GM18858 (cell line): Measurements from ENCODE around the gene TRIM46.
A peak's percentile ranks its signal among the peaks of the same experiment; 100 is the strongest.

Source experiments
- ATAC-seq: cut with Tn5 transposase; IDR thresholded peaks from one replicate; pipeline ENCODE4 v1.9.1; 2021; ENCODE audit not compliant: unreplicated experiment

TRIM46 gene

GRCh38 chr1:155173478-155174323, at the start of gene TRIM46:
TRIM46 (plus strand) TSS chr1:155173849; CDS start chr1:155173967, 118 bp downstream.
- ATAC-seq = no peak

GRCh38 chr1:155124503-155125463, 48.9 kb upstream of the TRIM46 start:
- no peak for ATAC-seq

- no peak for ATAC-seq
These were observed 48.1 kb upstream of the TRIM46 start for GRCh38 chr1:155125511-155125945.

- no peak for ATAC-seq
These were observed 47.6 kb upstream of the TRIM46 start for GRCh38 chr1:155125946-155126555.

GRCh38 chr1:155126556-155127104, 47.0 kb upstream of the TRIM46 start:
- ATAC-seq = no peak

- ATAC-seq = no peak
These were observed 46.3 kb upstream of the TRIM46 start, which contains the start of gene EFNA1 for GRCh38 chr1:155127105-155127966. EFNA1 (plus strand) TSS chr1:155127876; CDS start chr1:155127978, 102 bp downstream.

GRCh38 chr1:155127967-155128754, 45.5 kb upstream of the TRIM46 start:
- ATAC-seq = no peak

GRCh38 chr1:155128755-155129473, 44.7 kb upstream of the TRIM46 start:
- ATAC-seq = no peak

- ATAC-seq = no peak
These were observed 43.2 kb upstream of the TRIM46 start for GRCh38 chr1:155130272-155131006.

GRCh38 chr1:155131285-155131684, 42.4 kb upstream of the TRIM46 start:
- no peak for ATAC-seq

- no peak for ATAC-seq
These were observed 41.8 kb upstream of the TRIM46 start for GRCh38 chr1:155131856-155132255.

GRCh38 chr1:155133799-155134281, 39.8 kb upstream of the TRIM46 start:
- no peak for ATAC-seq

- no peak for ATAC-seq
These were observed 39.3 kb upstream of the TRIM46 start for GRCh38 chr1:155134322-155134721.

- no peak for ATAC-seq
These were observed 38.7 kb upstream of the TRIM46 start for GRCh38 chr1:155134880-155135414.

GRCh38 chr1:155135415-155136028, 38.1 kb upstream of the TRIM46 start, which contains the start of gene SLC50A1:
SLC50A1 (plus strand) TSS chr1:155135852; CDS start chr1:155135912, 60 bp downstream.
- ATAC-seq = peak; percentile 43

- ATAC-seq = no peak
These were observed 36.9 kb upstream of the TRIM46 start for GRCh38 chr1:155136748-155137147.
